Measurements from ENCODE around the gene LPO. TPM values are rescaled to one million over a fixed set of nuclear protein-coding genes. Genes with fewer than 3 reads are reported as not detected.

The LPO gene
- total RNA-seq, 2 donors from 2014 or later, result not detected

GRCh38 chr17:58307468-58308172 lies 69.2 kb downstream of the LPO start:
- Histone ChIP-seq H3K4me3 (no peak overlapping the region), H3K4me1 (replicated peaks) (no peaks in the 10 kb centered on the region), H3K36me3 (no peaks in the 10 kb centered on the region), H3K27me3 (replicated peaks; ENCODE audit: insufficient read depth) (no peaks in the 10 kb centered on the region), H3K9me3 (no peaks in the 10 kb centered on the region), H3K27ac (no peak overlapping the region)
- 88% methylated on average over 20 of the region's 20 CpGs for WGBS
- intact Hi-C loops (cut with DNase I), result no loop called here
- no peak for TF ChIP-seq POLR2AphosphoS5 (IDR thresholded peaks at IDR 0.05)
- TF ChIP-seq CTCF (IDR thresholded peaks at IDR 0.05), result no peak
- no peak for TF ChIP-seq POLR2A (IDR thresholded peaks at IDR 0.05)
- DNase-seq (ENCODE audit: low spot score), result no peak

- TF ChIP-seq POLR2AphosphoS5 (IDR thresholded peaks at IDR 0.05), result no peak
- TF ChIP-seq CTCF (IDR thresholded peaks at IDR 0.05), result peak in 1 of 4 experiments; percentile 16
- TF ChIP-seq POLR2A (IDR thresholded peaks at IDR 0.05), result no peak
- Histone ChIP-seq H3K9me3 (no peaks in the 10 kb centered on the region), H3K27me3 (replicated peaks; ENCODE audit: insufficient read depth) (no peaks in the 10 kb centered on the region), H3K27ac (no peak overlapping the region), H3K4me1 (replicated peaks) (no peaks in the 10 kb centered on the region), H3K36me3 (no peaks in the 10 kb centered on the region), H3K4me3 (no peak overlapping the region)
- WGBS, result 78% methylated on average over 32 of the region's 32 CpGs
- no peak for DNase-seq (ENCODE audit: low spot score)
- intact Hi-C loops (cut with DNase I), result no loop called here
Observed at GRCh38 chr17:58308173-58308984, 70.0 kb downstream of the LPO start.

GRCh38 chr17:58308985-58309917 lies 70.9 kb downstream of the LPO start:
- DNase-seq (ENCODE audit: low spot score), result no peak
- Histone ChIP-seq H3K27me3 (replicated peaks; ENCODE audit: insufficient read depth) (no peaks in the 10 kb centered on the region), H3K36me3 (no peaks in the 10 kb centered on the region), H3K27ac (no peak overlapping the region), H3K4me1 (replicated peaks) (no peaks in the 10 kb centered on the region), H3K4me3 (no peak overlapping the region), H3K9me3 (no peaks in the 10 kb centered on the region)
- WGBS, result 85% methylated on average over 21 of the region's 21 CpGs
- intact Hi-C loops (cut with DNase I), result no loop called here
- TF ChIP-seq CTCF (IDR thresholded peaks at IDR 0.05) (no peak), POLR2AphosphoS5 (IDR thresholded peaks at IDR 0.05) (no peak), POLR2A (IDR thresholded peaks at IDR 0.05) (no peak)

GRCh38 chr17:58309918-58310259 lies 71.5 kb downstream of the LPO start:
- intact Hi-C loops (cut with DNase I), result no loop called here
- H3K9me3 ChIP-seq, result no peaks in the 10 kb centered on the region
- H3K4me1 ChIP-seq (replicated peaks), result no peaks in the 10 kb centered on the region
- no peak overlapping the region for H3K4me3 ChIP-seq
- TF ChIP-seq POLR2A (IDR thresholded peaks at IDR 0.05) (no peak), CTCF (IDR thresholded peaks at IDR 0.05) (no peak)
- H3K36me3 ChIP-seq, result no peaks in the 10 kb centered on the region
- no peak overlapping the region for H3K27ac ChIP-seq
- 81% methylated on average over 5 of the region's 5 CpGs for WGBS
- no peaks in the 10 kb centered on the region for H3K27me3 ChIP-seq (replicated peaks; ENCODE audit: insufficient read depth)
- no peak for DNase-seq (ENCODE audit: low spot score)
